Astrocyte (in vitro differentiated cells and primary cell): Measurements from ENCODE around the gene RGS5. TPM values are rescaled to one million over a fixed set of nuclear protein-coding genes. Genes with fewer than 3 reads are reported as not detected.

Source experiments
- DNase-seq: peaks from one replicate; pipeline ENCODE4 v3.0.0-alpha.2; 2010; ENCODE audit warnings: low read depth
- FAIRE-seq: peaks from 2 replicates; lab custom pipeline; 2011; peaks lifted over from hg19 to GRCh38; lab: Jason Lieb, UNC
- H2AFZ ChIP-seq: 2 replicates; pipeline ENCODE4 v1.6.0; 2012; ENCODE audit warnings: low read depth, low read length, inconsistent platforms
- H3K27ac ChIP-seq: 2 replicates; pipeline ENCODE4 v1.5.1; 2011; ENCODE audit warnings: low read depth, low read length, inconsistent platforms
- H3K27me3 ChIP-seq: 2 replicates; pipeline ENCODE4 v1.6.0; 2011; ENCODE audit warnings: low read length, inconsistent platforms; ENCODE audit not compliant: insufficient read depth
- H3K36me3 ChIP-seq: 2 replicates; pipeline ENCODE4 v1.5.1; 2011; ENCODE audit warnings: low read length, inconsistent platforms; ENCODE audit not compliant: insufficient read depth
- H3K4me1 ChIP-seq: 2 replicates; pipeline ENCODE4 v1.5.1; 2011; ENCODE audit warnings: low read length, inconsistent platforms; ENCODE audit not compliant: insufficient read depth
- H3K4me2 ChIP-seq: 2 replicates; pipeline ENCODE4 v1.6.0; 2012; ENCODE audit warnings: low read length, inconsistent platforms
- H3K4me3 ChIP-seq: 2 replicates; pipeline ENCODE4 v1.5.1; 2011; ENCODE audit warnings: low read depth, mild to moderate bottlenecking, low read length, inconsistent platforms; ENCODE audit not compliant: insufficient read depth
- H3K79me2 ChIP-seq: 2 replicates; pipeline ENCODE4 v1.6.0; 2012; ENCODE audit warnings: mild to moderate bottlenecking, low read length, inconsistent platforms; ENCODE audit not compliant: insufficient read depth
- H3K9ac ChIP-seq: 2 replicates; pipeline ENCODE4 v1.6.0; 2012; ENCODE audit warnings: mild to moderate bottlenecking, low read length, inconsistent platforms
- H3K9me3 ChIP-seq: 2 replicates; pipeline ENCODE4 v1.5.1; 2012; ENCODE audit warnings: low read depth, mild to moderate bottlenecking, low read length, inconsistent platforms; ENCODE audit not compliant: insufficient read depth
- H4K20me1 ChIP-seq: 2 replicates; pipeline ENCODE4 v1.6.0; 2012; ENCODE audit warnings: low read length, inconsistent platforms; ENCODE audit not compliant: insufficient read depth
- H3K27ac Mint-ChIP-seq: one replicate; pipeline ENCODE4 v1.8.0; 2021; ENCODE audit warnings: mild to moderate bottlenecking, mixed read lengths; ENCODE audit not compliant: unreplicated experiment
- H3K27me3 Mint-ChIP-seq: one replicate; pipeline ENCODE4 v1.8.0; 2021; ENCODE audit warnings: low read depth, mixed read lengths; ENCODE audit not compliant: unreplicated experiment
- H3K36me3 Mint-ChIP-seq: one replicate; pipeline ENCODE4 v1.8.0; 2021; ENCODE audit warnings: low read depth, mixed read lengths; ENCODE audit not compliant: unreplicated experiment
- H3K4me1 Mint-ChIP-seq: one replicate; pipeline ENCODE4 v1.8.0; 2021; ENCODE audit warnings: low read depth, mixed read lengths; ENCODE audit not compliant: unreplicated experiment
- H3K4me3 Mint-ChIP-seq: one replicate; pipeline ENCODE4 v1.8.0; 2021; ENCODE audit warnings: mild to moderate bottlenecking, moderate library complexity, mixed read lengths; ENCODE audit not compliant: unreplicated experiment
- H3K9me3 Mint-ChIP-seq: one replicate; pipeline ENCODE4 v1.8.0; 2021; ENCODE audit warnings: mild to moderate bottlenecking, mixed read lengths; ENCODE audit not compliant: unreplicated experiment
- EZH2 ChIP-seq: IDR thresholded peaks from 2 replicates; pipeline ENCODE4 v1.6.1; 2012; ENCODE audit warnings: mild to moderate bottlenecking, low read length, inconsistent platforms; ENCODE audit not compliant: insufficient read depth
- total RNA-seq: library from RNA; stranded (reverse); gene quantifications from 2 replicates; pipeline ENCODE4 v1.2.1, GENCODE V29; 2021
- TF ChIP-seq, protein P1 (sequence below): IDR thresholded peaks from 2 replicates; pipeline ENCODE4 v1.5.1; 2011; ENCODE audit warnings: low read depth, mild to moderate bottlenecking, inconsistent platforms, low read length, moderate library complexity; ENCODE audit not compliant: insufficient read depth

RGS5 gene
- total RNA-seq, 1 donor from 2014 or later, result 24.1 TPM

DNA sequence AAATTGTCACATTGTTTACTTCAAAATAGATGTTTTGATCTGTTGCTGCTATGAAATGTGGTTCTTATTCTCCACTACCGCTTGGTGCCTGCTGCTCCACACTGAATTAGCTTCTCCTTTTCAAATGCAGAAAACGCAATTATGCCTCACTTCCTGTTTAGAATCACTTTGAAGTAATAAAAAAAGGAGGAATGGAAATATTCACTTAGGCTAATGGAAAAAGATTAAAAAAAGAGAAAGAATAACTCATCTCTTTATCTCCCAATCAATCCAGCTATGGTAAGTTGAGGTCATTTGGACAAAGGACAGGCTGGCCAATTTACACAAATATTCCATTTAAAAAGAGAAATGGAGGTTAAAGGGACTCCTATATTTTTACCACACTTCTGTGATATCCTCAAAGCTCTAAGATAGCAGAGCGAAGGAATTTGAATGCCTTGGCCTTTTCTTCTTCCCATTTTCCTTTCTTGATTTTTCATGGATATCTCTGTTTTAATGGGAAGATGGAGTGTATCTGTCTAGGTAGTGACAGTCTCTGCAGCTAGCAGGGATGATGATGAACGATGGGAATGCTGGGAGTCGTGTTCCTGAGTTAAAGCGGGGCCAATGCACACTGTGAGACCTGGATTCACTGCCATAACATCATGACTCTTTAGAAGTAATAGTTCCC lies 35.7 kb downstream of the RGS5 start:
- DNase-seq (peak; percentile 70), FAIRE-seq (no peak)
- Mint-ChIP-seq H3K9me3 (no peaks in the 10 kb centered on the region), H3K4me1 (peaks cover 39% of the 10 kb centered on the region), H3K27ac (peak overlapping the region; percentile 86), H3K4me3 (no peak overlapping the region), H3K27me3 (no peaks in the 10 kb centered on the region), H3K36me3 (no peaks in the 10 kb centered on the region)
- peaks cover 64% of the 10 kb centered on the region for H3K4me1 ChIP-seq
- peak overlapping the region; percentile 81 for H3K27ac ChIP-seq
- H4K20me1 ChIP-seq, result no peaks in the 10 kb centered on the region
- no peak overlapping the region for H2AFZ ChIP-seq
- H3K4me3 ChIP-seq, result no peak overlapping the region
- H3K79me2 ChIP-seq, result no peaks in the 10 kb centered on the region
- peak overlapping the region; percentile 39 for H3K4me2 ChIP-seq
- TF ChIP-seq, protein P1, sequence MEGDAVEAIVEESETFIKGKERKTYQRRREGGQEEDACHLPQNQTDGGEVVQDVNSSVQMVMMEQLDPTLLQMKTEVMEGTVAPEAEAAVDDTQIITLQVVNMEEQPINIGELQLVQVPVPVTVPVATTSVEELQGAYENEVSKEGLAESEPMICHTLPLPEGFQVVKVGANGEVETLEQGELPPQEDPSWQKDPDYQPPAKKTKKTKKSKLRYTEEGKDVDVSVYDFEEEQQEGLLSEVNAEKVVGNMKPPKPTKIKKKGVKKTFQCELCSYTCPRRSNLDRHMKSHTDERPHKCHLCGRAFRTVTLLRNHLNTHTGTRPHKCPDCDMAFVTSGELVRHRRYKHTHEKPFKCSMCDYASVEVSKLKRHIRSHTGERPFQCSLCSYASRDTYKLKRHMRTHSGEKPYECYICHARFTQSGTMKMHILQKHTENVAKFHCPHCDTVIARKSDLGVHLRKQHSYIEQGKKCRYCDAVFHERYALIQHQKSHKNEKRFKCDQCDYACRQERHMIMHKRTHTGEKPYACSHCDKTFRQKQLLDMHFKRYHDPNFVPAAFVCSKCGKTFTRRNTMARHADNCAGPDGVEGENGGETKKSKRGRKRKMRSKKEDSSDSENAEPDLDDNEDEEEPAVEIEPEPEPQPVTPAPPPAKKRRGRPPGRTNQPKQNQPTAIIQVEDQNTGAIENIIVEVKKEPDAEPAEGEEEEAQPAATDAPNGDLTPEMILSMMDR, result no peak
- no peak for TF ChIP-seq EZH2
- H3K9ac ChIP-seq, result peak overlapping the region; percentile 35
- H3K9me3 ChIP-seq, result no peaks in the 10 kb centered on the region
- H3K27me3 ChIP-seq, result no peaks in the 10 kb centered on the region
- H3K36me3 ChIP-seq, result no peaks in the 10 kb centered on the region

DNA sequence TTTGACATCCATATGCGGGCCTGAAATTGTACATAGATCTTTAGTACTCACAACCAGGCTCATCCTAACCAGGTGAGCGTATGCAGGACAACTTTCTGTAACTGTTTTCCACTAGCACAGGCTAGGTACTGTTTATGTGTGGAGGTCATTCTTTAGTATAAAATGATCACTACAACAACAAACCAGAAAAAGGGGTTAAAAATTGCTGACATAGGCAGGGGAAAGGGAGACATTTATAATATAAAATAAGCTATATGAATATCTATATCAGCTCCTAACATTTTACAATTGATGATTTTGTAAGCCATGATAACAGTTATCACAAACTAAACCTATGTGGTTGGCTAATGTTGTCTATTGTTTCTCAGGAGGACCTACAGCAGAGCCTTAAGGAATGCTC lies 37.6 kb downstream of the RGS5 start:
- H3K4me1 Mint-ChIP-seq, result peaks cover 25% of the 10 kb centered on the region
- Histone ChIP-seq H3K27me3 (no peaks in the 10 kb centered on the region), H3K79me2 (no peaks in the 10 kb centered on the region), H3K36me3 (no peaks in the 10 kb centered on the region), H2AFZ (no peak overlapping the region), H4K20me1 (no peaks in the 10 kb centered on the region), H3K4me2 (no peak overlapping the region), H3K9ac (no peak overlapping the region), H3K4me3 (no peak overlapping the region), H3K27ac (no peak overlapping the region), H3K9me3 (no peaks in the 10 kb centered on the region), H3K4me1 (peaks cover 45% of the 10 kb centered on the region)
- H3K27me3 Mint-ChIP-seq, result no peaks in the 10 kb centered on the region
- FAIRE-seq (no peak), DNase-seq (no peak)
- no peaks in the 10 kb centered on the region for H3K36me3 Mint-ChIP-seq
- H3K9me3 Mint-ChIP-seq, result no peaks in the 10 kb centered on the region
- TF ChIP-seq, protein P1, result no peak
- TF ChIP-seq EZH2, result no peak
- no peak overlapping the region for H3K4me3 Mint-ChIP-seq
- H3K27ac Mint-ChIP-seq, result no peak overlapping the region
